Fibroblast of mammary gland (primary cell): ENCODE data around the gene PTPRJ.

ENCODE experiments used
- DNase-seq: peaks from one replicate; pipeline ENCODE4 v3.0.0-alpha.2; 2010; ENCODE audit warnings: low read depth
- H3K4me3 ChIP-seq: 2 replicates; pipeline ENCODE4 v1.5.1; 2011; ENCODE audit warnings: low read depth, mild to moderate bottlenecking, low read length, moderate library complexity; ENCODE audit not compliant: control insufficient read depth
- TF ChIP-seq, protein P1 (sequence below): conservative IDR thresholded peaks from 2 replicates; pipeline ENCODE4 v1.5.1; 2011; ENCODE audit warnings: low read depth, low read length, inconsistent platforms; ENCODE audit not compliant: control insufficient read depth, insufficient read depth

PTPRJ gene

DNA sequence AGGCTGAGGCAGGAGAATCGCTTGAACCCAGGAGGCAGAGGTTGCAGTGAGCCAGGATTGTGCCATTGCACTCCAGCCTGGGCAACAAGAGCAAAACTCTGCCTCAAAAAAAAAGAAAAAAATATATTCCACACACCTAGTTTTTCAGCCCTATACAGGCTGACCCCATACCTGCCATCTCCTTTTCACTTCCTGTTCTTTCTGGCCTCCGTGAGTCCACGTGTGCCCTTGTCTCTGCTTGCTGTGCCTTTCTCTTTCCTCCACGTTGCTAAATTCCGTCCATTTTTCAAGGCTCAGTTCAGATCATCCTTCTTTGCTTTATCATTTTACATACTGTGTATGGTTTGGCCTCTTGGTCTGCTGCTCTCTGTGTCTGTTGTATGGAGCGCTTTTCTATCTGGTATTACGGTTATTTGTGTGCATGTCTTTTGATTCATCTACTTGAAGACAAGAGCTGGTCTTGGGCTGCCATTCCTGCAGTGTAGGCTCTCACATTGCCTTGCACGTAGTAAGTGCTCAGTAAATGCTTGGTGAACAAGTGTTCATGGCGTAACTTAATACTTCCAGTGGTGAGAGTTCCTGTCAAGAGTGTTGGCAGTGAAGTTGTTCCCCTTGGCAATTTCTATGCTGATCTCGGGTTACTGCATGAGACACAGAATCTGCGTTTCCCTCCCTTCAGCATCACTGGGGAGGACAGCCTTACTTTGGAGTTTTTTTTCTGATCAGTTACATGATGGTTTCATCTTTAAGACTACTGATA lies 57.5 kb downstream of the PTPRJ start:
- DNase-seq: peak; percentile 37
- TF ChIP-seq, protein P1, sequence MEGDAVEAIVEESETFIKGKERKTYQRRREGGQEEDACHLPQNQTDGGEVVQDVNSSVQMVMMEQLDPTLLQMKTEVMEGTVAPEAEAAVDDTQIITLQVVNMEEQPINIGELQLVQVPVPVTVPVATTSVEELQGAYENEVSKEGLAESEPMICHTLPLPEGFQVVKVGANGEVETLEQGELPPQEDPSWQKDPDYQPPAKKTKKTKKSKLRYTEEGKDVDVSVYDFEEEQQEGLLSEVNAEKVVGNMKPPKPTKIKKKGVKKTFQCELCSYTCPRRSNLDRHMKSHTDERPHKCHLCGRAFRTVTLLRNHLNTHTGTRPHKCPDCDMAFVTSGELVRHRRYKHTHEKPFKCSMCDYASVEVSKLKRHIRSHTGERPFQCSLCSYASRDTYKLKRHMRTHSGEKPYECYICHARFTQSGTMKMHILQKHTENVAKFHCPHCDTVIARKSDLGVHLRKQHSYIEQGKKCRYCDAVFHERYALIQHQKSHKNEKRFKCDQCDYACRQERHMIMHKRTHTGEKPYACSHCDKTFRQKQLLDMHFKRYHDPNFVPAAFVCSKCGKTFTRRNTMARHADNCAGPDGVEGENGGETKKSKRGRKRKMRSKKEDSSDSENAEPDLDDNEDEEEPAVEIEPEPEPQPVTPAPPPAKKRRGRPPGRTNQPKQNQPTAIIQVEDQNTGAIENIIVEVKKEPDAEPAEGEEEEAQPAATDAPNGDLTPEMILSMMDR: no peak
- H3K4me3 ChIP-seq: no peak overlapping the region

DNA sequence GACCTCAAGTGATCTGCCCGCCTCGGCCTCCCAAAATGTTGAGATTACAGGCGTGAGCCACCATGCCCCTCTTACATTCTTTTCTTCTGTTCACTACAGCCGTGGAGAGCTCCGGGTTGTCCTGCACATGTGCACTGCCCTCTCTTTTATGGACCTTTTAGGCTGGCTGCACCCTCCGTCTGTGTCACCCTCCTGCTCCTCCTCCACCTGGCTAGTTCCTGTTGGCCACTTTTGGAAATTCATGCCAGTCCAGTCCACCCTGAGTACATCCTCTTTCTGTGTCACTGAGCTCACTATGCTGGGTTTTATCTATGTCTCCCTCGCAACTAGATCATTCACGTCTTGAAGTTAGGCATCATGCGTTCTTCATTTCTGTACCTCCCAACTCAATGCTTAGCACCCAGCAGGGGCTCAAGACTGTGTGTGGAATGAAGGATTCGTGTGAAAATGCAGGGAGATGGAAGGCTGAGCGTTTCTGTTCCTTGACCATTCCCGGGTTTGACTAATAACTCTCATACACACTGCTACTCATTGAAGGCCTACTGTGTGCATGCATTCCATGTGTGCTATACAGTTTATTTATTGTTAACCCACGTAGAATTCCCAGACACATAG lies 60.6 kb downstream of the PTPRJ start:
- DNase-seq: no peak
- H3K4me3 ChIP-seq: no peak overlapping the region
- TF ChIP-seq, protein P1: no peak

DNA sequence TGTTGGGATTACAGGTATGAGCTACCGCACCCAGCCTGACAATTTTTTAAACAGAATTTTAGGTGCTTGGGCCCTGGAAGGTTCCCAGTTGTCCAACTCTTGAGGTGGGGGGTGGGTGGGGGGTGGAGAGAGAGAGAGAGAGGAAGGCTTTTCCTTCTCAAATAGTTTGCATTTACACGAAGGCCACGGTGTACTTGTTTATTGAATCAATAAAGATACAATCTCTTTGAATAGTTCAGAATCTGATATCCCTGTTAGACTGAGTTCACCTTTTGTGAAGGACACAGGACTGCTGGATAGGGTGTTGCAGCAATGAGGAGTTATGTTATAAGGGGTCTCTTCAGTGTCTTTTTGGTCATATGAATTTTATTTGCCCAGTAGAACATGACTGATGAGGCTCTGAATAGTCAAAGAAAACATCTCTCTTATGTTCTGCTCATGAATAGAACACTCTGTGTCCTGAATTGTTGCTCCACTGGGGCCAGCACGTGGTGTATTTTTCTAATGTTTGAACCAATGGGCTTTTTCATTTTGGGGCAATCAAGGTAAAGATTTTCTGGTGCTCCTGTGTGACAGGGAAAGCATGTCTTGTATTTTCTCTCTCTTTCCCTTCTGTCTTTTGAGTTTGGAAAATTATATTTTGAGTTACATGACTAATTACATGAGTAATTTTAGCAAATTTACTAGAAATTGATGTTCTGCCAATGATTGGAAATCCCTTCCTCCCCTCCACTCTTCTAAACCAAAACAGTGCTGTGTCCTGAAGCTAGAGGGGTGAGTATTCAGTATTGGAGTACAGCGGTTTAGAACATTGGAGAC lies 61.7 kb downstream of the PTPRJ start:
- TF ChIP-seq, protein P1: no peak
- DNase-seq: peak; percentile 42
- no peak overlapping the region for H3K4me3 ChIP-seq

DNA sequence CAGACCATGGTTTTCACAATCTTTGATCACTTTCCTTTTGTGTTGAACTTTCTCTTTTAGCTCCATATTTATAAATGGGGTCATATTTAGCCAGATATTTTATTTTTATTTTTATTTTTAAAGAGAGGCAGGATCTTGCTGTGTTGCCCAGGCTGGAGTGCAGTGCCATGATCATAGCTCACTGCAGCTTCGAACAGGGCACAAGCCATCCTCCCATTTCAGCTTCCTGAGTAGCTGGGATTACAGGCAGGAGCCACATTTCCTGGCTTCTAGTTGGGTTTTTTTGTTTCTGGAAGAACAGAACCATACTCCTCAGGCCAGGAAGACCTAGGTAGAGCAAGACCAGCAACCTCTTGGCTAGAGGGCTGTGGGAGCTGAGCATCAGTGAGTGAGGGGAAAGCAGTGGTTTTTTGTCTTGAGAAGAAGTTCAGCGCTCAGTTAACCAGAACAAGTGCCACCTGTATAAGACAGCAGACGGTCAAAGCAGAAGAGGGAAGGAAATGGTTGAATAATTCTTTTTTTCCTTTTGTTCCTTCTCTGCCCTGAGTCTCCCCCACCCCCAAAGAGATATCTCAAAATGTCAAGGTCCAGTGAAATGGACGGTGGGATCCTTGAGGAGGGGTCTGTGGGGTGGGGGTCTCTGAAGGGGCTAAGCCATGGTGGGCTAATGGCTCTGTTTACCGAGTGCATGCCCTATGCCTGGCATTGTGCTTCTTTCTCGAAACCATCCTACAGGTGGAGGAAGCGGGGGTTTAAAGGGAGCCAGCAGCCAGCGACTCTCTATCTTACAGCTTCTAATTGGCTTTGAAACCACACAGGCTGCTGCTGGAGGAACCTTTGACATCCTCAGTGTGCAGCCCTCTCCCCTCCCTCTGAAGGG lies 63.0 kb downstream of the PTPRJ start:
- TF ChIP-seq, protein P1: no peak
- no peak for DNase-seq
- H3K4me3 ChIP-seq: no peak overlapping the region

DNA sequence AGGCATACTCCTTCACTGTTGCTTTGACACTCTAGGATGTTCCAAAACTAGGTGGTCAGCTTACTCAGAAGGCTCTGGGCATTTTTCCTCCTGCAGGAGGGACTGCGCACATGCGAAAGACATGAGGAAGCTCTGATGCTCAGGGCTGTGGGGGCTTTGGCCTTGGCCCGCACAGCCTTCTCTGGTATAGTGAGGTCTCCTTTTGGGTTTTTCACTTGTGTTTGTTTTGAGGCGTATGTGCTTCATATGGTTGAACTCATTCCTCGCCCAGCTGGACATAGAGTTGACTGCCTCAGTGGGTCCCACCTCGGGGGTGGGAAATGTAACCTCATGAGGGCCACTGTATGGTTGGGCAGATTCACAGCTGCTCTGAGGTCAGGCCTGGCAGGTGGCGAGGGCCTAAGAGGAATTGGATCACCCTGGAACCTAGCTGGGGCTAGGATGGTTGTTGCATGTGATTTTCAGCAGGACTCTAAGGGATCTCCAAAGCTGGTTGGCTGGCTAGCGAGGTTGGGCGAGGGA lies 63.7 kb downstream of the PTPRJ start:
- TF ChIP-seq, protein P1: no peak
- no peak for DNase-seq
- no peak overlapping the region for H3K4me3 ChIP-seq

DNA sequence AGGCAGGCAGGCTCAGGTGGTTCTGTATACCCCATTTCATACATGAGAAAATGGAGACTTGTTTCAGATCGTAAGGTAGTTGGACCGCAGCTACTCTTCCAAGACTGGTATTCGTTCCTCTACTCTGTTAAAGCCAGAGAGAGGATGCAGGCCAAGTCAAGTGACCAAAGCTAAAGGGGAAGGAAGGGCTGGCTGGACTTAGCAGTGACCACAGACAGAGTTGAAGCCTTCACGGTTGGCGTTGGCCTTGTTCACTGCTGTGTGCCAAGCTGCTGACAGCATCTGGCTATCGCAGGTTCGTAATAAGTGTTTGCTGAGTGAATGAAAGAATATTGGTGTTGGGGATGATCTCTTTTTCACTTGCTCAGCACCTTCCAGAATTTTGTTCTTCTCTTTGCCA lies 64.2 kb downstream of the PTPRJ start:
- no peak overlapping the region for H3K4me3 ChIP-seq
- TF ChIP-seq, protein P1: no peak
- no peak for DNase-seq
